ENCODE results near the gene LRRC8E.
"Not testable (repeated sequence)": the region's sequence is repeated elsewhere in the genome, so short reads cannot be mapped to it uniquely, and the experiment has no call there.

The LRRC8E gene

GRCh38 chr19:7921967-7922835 lies 33.9 kb downstream of the LRRC8E start:
- no peak for DNase-seq

DNA sequence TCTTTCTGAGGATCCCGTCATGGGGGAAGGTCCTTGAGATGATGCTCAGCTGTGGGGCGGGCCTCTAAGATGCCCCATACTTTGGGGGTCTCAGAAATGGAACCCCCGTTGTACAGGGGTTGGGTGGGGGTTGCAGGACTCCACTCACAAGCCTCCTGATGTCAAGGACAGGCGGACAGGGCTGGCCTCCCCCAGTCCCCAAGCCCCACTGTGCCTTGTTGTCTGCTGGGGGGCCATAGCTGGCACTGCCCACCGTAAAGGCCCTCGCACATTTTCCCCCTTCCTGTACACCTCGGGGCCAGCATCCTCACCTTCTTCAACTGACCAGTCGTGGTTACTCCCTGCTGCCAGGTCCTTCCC lies 34.5 kb downstream of the LRRC8E start:
- DNase-seq, result no peak

DNA sequence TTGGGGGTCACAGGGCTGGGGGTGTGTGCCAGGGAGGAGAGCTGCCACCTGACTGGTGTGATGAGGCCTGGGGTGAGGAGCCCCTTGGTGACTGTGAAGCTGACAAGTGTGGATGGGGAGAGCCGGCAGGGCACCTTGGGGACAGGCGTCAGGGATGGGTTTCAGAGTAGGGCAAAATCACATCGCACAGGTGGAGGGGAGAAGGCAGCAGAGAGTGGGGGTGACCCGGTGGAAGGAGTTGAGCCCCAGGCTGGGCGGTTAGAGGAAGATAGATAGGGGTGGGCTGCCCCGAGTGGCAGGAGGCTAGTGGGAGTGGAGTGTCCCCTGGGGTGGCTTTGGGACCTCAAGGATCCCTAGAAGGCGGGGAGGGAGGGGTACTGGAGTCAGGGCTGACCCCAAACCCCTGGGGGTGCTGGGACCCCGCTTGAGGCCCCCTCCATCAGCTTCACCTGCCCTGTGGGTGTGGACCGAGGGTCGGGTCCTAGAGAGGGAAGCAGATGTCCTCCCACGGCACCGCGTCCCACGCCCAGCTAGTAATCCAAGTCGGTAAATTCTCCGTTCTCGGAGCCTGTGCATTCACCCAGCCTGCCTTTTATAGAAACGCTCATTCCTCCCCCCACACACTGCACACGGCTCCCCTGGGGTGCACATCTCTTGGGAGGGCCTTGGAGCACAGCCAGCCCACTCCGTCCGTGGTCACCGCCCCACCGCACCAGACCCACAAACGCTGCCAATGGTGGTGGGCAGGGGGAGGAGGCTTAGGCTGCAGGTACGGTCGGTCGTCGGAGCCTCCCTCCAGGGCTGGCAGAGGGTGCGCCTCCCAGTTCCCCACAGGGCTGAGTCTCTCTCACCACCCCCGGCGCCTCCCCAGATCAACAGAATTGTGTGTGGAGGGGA lies 35.2 kb downstream of the LRRC8E start:
- peak; percentile 39 for DNase-seq

DNA sequence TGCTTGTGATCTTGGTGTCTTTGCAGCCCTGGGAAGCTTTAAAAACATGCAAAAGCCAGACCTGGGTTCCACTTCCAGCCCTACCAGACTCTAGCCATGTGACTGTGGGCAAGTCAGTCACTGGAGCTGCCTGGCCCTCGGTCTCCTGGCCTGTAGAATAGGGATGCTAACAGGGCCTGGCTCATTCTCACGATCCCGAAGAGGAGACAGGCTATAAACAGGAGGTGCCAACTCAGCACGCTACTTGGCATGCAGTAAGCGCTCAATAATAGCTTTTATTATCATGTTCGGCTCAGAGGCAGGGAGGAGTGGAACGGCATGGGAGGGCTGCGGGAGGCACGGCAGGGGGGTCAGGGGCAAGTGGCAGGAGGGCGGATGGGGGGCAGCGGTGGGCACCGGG lies 35.9 kb downstream of the LRRC8E start:
- peak; percentile 30 for DNase-seq

- peak; percentile 30 for DNase-seq
Observed at GRCh38 chr19:7924651-7925170, 36.4 kb downstream of the LRRC8E start.

- peak; percentile 86 for DNase-seq
Observed at GRCh38 chr19:7925171-7925851, 37.0 kb downstream of the LRRC8E start.

DNA sequence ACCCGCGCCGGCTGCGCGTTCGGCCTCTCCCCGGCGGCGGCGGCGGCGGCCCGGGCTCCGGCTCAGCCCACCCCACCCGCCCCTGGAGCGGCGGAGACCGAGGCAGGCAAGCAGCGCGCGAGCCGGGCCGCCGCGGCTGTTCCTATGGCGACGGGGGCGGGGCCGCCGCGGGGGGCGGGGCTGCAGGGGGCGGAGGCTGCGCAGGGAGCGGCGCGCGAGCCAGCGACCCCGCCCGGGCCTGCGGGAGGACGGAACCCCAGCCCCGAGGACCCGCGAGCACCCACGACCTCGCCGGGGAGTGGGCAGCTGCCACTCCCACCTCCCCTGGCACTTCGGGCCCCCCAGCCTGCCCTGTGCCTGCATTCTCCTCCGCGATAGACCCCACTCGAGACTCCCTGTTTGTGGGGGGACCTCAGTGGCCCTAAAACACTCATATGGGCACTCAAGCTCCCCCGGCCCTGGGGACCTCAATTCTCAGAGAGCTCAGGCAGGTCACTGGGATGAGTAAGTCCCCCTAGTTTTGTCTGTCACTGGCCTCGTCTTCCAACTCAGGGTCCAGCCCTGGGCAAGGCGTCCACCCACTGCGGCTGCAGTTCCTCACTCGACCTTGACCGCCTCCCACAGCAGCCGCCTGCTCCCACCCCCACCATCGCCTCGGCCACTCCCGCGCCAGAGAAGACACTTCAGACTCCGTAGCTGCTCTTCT lies 37.9 kb downstream of the LRRC8E start, which contains the start of gene CTXN1:
TSS of gene CTXN1 (minus strand) at position 115 of the 706 bp plus-strand sequence. CDS start 597 bp downstream, outside the sequence.
- peak; percentile 77 for DNase-seq

- peak; percentile 37 for DNase-seq
Observed at GRCh38 chr19:7926727-7927604, 38.7 kb downstream of the LRRC8E start.

- peak; percentile 37 for DNase-seq
Observed at GRCh38 chr19:7927605-7928333, 39.5 kb downstream of the LRRC8E start.

DNA sequence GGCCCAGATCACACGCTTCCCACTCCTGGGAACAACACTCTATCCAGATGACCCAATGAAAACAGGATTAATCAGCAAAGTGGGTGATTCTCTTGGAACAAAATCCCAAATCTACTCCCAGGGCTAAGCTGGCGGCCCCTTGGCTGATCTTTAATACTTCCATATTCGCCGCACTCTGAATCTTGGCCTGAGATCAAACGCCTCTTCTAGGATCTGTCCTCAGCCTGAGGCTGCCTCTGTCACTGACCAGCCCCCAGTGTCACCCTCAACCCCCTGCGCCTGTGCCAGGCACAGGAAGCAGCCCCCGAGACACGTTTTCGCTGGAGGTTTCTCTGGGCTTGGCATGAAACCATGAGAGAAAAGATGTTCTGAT lies 40.0 kb downstream of the LRRC8E start:
- DNase-seq, result peak; percentile 23

DNA sequence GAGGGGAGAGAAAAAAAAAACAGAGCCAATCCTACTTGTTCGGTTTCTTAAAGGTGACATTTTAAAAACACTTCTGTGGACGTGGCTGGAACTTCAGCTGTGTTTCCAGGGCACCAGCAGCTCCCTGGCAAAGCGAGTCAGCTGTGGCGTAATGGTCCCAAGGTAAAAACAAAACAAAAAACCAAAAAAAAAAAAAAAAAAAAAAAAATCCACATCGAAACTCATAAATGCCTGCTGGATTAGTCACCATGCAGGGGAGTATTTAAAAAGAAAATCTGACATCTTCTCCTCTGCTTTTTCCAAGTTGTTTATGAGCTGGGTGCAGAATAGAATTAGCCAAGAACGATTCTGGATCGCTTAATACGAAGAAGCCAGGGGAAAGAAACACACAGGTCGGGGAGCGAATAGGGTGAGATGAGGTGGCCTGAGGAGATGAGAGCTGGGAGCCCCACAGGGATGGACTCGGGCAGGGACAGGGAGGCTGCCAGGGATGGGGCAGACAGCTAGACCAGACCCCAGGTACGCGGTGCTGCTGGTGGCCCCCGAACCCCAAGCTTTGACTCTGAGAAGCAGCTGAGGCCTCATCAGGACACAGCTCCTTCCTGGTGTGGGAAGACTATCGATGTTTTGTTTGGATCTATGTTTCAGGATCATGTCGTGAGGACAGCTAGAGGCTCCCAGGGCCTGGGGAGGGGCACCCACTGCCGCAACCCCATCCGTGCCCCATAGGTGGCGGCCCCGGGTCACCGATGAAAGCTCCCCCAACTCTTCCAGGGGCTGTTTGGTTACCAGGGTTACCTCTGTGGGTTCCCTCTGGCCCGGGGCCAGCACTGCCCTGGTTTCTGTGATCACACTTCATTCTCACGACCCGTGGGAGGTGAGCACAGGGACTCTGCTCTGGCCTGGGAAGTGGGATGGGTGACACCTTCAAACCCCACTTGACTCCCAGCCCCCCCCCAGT lies 40.7 kb downstream of the LRRC8E start:
- peak; percentile 61 for DNase-seq

DNA sequence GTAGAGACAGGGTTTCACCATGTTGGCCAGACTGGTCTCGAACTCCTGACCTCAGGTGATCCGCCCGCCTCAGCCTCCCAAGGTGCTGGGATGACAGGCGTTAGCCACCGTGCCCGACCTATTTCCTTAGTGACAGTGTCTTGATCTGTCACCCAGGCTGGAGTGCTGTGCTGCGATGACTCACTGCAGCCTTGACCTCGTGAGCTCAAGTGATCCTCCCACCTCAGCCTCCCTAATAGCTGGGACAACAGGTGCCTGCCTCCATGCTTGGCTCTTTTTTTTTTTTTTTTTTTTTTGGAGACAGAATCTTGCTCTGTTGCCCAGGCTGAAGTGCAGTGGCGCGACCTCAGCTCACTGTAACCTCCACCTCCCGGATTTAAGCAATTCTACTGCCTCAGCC lies 41.7 kb downstream of the LRRC8E start:
- not testable (repeated sequence) for DNase-seq

- peak; percentile 20 for DNase-seq
Observed at GRCh38 chr19:7930765-7931164, 42.5 kb downstream of the LRRC8E start.

- DNase-seq, result no peak
Observed at GRCh38 chr19:7931221-7932061, 43.1 kb downstream of the LRRC8E start.

DNA sequence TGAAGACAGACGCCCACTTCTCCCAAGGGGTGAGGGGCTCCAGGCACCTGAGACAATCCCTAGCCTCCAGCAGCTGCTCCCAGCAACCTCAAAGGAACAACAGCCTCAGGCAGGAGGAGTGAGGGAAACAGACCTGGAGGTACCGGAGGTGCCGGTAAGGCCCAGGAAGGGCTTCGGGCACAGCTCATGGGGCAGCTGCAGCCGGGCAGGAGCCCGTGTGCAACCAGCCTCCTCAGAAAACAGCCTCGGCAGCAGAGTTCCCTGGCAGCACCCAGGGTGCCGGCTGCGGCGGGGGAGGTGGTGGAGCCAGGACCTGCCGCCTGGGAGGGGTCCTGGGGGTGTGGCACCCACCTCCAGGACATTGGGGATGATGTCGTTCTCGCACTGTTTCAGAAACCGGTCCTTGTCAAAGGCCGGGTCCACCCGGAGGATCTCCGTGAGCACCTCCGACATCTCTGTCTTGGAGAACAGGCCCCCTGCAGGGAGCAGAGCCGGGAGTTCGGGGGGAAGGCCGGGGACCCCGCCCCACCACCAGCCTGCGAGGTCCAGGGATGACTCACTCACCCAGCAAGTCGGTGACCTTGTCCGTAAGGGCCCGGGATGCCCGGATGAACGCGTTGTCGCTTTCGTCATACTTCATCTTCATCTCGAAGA lies 44.1 kb downstream of the LRRC8E start:
- DNase-seq, result no peak

DNA sequence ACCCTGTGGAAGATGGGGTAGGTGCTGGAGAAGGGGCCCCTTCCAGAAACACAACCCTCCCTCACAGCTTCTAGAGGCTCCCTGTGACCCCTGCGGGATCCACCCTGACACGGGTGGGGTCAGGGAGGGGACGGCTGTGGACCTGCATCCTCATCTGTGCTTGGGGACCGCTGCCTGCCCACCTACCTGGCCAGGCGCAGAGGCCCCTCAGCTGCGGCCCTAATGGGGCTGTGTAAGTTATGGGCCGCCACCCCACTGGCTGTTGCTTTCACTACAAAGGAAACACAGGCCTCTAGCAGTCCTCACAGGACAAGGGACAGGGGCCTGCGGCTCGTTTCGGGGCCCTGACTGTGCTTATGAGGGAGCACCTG lies 44.6 kb downstream of the LRRC8E start:
- no peak for DNase-seq

DNA sequence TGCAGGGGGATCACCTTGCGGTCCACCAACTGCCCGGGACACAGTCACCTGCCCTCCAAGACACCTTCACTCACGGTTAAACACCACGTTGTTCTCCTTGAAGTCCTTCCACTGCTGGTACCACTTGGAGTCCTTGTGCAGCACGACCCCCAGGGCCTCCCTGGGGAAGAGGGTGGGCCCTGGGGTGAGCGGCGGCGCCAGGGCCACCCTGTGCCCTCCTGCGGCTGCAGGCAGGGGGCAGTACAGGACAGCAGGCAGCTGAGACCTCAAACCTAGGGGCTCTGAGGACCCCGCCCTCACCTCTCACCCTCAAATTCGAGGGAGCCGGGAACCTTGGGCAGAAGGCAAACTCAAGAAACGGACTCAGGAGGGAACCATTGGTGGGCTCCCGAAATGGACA lies 45.1 kb downstream of the LRRC8E start:
- no peak for DNase-seq
